Activated CD4-positive, alpha-beta T cell treated with anti-CD3 and anti-CD28 coated beads for 24 hours (primary cell): ENCODE data around the gene HAGHL.
A peak's percentile ranks its signal among the peaks of the same experiment; 100 is the strongest.

Source experiments
- DNase-seq, 2 donors: peaks; one replicate each; pipeline ENCODE4 v3.0.0-alpha.2; 2020; ENCODE audit warnings: low read depth in 2 of 2

The HAGHL gene, protein sequence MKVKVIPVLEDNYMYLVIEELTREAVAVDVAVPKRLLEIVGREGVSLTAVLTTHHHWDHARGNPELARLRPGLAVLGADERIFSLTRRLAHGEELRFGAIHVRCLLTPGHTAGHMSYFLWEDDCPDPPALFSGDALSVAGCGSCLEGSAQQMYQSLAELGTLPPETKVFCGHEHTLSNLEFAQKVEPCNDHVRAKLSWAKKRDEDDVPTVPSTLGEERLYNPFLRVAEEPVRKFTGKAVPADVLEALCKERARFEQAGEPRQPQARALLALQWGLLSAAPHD

DNA sequence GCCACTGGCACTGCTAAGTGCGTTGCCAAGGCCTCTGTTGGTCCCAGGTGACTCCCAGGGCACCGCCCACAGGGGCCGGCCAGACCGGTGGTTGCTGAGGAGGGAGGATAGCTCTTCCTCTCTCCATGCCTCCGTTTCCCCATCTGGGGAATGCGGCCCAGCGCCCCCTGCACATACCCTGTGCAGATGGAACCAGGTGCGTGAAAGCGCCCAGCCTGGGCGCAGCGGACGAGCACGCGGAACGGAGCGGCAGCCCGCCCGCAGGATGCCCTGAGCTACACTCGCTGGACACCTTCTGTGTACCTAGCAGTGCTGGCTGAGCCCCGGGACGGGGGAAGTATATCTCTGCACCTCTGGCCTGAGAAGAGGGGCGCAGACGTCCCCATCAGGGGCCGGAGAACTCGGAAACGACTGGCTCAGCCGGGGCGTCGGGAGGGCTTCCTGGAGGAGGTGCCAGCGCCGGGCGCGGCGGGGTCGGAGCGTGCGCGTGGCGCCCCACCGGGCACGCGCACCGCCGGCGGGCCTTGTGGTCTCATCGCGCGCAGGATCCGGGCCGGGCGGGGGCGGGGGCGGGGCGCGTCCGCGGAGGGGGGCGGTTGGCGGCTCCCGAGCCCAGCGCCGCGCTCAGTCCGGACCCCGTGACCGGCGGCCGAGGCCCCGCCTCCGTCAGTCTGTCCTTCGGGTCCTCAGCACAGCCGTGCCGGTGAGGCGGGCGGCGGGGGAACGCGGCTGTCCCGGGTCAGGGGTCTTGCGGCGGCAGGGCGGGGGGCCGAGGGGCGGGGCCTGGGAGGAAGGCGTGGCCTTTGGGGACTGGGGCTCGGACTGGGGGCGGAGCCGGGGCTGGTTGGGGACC lies at the start of gene HAGHL, which contains the start of gene CCDC78:
Gene HAGHL (plus strand): TSS at position 669 of the 853 bp plus-strand sequence. CDS start 404 bp downstream, outside the sequence.
Gene CCDC78 (minus strand): TSS at position 6 of the 853 bp plus-strand sequence. CDS start 76 bp downstream, outside the sequence.
- peak in 1 of 2 donors; percentile 50 for DNase-seq

DNA sequence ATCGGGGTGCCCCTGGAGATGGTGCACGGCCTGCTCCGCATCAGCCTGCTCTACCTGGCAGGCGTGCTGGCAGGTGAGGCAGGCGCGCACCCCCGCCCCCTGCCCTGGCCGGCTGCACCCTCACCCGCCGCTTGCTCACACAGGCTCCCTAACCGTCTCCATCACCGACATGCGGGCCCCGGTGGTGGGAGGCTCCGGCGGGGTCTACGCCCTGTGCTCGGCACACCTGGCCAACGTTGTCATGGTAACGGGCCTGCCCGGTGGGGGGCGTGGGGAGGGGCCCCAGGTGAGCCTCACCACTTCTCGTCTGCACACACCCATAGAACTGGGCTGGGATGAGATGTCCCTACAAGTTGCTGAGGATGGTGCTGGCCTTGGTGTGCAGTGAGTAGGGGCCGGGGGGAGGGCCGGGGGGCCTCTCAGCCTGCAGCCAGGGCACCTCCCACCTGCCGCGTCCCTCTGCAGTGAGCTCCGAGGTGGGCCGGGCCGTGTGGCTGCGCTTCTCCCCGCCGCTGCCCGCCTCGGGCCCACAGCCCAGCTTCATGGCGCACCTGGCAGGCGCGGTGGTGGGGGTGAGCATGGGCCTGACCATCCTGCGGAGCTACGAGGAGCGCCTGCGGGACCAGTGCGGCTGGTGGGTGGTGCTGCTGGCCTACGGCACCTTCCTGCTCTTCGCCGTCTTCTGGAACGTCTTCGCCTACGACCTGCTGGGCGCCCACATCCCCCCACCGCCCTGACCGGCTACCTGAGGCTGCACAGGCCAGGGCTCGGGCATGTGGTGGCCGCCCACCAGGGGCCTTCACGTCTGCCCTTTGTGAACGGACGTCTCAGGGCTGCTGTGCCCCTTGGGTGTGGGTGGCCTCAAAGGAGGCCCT lies 49.4 kb upstream of the HAGHL start:
- no peak for DNase-seq

DNA sequence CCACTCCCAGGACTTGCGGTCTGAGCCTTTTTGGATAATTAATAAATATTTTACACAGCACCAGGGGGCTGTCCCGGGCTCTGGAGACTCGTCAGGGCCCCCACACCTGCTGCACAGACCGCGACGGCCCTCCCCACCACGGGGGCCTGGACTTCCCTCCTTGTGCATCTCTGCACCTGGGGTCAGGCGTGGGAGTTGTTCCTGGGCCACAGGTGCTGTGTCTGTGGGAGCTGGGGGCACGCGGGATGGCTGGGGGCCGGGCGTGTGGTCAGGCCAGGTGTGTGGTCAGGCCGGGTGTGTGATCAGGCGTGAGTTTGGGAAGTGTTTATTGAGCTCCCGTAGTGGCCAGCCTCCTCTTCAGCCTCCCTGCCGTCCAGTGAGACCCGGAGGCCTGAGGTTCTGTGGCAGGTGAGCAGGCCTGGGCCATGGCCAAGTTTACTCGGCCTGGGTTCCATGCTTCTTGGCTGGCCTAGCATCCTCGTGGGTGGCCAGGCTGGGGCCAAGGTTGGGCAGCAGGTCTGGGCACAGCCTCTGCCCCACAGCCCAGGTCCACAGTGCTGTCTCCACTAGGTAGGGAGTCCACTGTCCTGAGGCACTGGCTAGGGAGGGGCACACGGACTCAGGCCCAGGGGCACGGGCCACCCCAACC lies 48.6 kb upstream of the HAGHL start:
- DNase-seq, result no peak

DNA sequence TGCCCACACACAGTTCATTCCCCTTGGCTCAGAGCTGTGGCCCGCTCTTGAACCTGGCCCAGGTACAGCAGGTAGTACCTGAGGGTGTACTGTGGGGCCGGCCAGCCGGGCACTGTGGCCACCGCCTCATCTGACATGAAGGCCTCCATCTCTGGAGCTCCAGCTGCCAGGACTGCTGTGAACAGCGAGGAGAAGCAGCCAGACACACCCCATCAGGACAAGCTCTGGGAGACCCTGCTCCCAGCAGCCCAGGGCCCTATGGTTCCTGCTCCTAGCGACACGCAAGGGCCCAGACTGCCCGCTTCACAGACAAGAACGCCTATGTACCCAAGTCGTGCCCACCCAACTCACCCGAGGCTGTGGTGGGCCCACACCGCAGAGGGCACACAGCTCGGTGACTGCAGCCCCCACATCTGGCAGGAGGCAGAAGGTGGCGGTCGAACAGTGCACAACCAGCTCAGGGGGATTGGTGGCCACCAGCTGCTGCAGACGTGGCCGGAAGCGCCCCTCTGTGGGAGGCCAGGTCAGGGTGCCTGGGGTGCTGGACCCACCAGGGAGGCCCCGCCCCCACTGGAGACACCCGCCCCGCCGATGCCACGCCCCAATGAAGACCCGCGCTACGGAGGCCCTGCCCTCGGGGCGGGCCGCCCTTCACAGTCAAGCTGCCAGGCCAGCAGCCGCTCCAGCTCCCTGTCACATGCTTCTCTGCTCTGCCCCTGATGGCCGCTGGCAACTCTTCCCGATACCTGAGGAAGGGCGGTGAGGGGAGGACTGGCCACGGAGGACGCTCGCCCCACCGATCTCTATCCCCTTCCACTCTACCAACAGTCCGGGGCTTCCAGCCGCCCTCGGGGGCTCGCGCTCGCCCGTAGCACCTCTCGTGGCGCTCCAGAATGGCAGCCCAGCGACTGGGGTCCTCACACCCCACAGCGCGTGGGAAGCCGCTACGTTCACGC lies 47.8 kb upstream of the HAGHL start:
- DNase-seq, result peak in 1 of 2 donors; percentile 24

DNA sequence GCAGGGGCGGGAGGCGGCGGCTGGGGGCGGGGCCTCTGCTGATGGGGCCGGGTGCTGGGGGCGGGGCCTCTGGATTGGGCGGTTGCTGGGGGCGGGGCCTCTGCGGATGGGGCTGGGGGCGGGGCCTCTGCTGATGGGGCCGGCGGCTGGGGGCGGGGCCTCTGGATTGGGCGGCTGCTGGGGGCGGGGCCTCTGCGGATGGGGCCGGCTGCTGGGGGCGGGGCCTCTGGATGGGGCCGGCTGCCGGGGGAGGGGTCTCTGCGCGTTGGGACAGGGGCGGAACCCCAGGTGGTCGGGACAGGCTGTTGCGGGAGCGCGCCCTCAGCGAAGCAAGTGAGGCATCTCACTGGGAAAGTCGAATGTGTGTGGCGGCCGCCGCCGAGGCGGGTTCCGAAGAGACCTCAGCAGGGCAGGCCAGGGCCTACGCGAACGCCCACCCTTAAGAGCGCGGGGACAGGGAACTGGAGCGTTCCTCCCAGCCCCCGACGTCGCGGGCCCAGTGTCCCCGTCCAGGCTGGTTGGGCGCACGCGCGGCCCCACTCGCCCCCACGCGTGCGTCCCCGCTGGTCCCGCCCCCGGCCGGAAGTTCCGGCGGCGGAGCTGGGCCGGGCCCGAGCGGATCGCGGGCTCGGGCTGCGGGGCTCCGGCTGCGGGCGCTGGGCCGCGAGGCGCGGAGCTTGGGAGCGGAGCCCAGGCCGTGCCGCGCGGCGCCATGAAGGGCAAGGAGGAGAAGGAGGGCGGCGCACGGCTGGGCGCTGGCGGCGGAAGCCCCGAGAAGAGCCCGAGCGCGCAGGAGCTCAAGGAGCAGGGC lies 46.9 kb upstream of the HAGHL start, which contains the start of gene STUB1:
Gene STUB1 (plus strand): TSS at position 597 of the 811 bp plus-strand sequence. CDS start 116 bp downstream, at position 713.
- peak; percentile 83 to 91 for DNase-seq

DNA sequence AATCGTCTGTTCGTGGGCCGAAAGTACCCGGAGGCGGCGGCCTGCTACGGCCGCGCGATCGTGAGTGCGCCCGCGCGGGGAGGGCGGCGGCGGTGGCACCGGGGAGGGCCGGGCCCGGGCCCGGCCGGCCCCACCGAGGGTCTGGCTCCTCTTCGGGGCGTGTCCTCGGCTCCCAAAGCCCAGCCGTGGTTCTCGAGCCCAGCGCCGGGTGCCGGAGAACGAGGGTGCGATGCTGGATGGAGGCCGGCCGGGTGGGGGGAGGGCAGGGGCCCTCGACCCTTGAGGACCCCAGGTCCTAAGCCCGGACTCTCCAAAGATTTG lies 46.3 kb upstream of the HAGHL start:
- no peak for DNase-seq

DNA sequence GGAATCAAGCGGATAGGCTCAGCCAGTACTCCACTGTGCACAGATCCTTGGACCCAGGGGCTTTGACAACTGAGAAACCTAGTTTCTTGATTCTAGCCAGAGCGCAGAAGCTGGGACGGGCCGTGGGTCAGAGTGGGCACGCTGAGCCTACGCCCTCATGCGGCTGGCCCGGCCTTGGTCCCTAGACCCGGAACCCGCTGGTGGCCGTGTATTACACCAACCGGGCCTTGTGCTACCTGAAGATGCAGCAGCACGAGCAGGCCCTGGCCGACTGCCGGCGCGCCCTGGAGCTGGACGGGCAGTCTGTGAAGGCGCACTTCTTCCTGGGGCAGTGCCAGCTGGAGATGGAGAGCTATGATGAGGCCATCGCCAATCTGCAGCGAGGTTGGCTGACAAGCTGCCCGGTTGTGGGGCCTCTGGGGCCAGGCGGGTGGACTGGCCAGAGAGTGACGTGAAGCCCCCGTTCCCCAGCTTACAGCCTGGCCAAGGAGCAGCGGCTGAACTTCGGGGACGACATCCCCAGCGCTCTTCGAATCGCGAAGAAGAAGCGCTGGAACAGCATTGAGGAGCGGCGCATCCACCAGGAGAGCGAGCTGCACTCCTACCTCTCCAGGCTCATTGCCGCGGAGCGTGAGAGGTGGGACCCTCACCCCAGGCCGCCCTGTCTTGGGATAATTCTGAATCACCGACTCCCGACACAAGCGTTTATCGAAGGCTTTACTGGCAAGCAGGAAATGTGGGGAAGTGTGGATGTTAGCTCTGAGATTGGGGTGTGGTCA lies 45.8 kb upstream of the HAGHL start:
- DNase-seq, result no peak

DNA sequence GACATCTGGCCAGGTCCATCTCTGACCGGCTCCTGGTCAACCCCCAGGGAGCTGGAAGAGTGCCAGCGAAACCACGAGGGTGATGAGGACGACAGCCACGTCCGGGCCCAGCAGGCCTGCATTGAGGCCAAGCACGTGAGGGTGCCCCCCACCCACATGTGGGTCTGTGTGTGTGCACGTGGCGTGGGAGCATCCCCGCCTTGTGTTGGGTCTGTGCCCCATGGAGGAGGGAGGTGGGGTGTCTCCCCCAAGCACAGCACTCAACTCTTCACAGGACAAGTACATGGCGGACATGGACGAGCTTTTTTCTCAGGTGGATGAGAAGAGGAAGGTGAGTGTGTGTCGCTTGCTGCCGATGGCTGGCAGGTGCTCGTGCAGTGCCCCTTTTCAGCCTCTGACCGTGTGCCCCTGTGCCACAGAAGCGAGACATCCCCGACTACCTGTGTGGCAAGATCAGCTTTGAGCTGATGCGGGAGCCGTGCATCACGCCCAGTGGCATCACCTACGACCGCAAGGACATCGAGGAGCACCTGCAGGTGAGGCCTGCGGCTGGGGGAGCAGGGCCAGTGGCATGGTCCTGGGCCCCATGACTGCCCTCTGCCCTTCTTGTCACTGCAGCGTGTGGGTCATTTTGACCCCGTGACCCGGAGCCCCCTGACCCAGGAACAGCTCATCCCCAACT lies 45.0 kb upstream of the HAGHL start:
- DNase-seq, result no peak

DNA sequence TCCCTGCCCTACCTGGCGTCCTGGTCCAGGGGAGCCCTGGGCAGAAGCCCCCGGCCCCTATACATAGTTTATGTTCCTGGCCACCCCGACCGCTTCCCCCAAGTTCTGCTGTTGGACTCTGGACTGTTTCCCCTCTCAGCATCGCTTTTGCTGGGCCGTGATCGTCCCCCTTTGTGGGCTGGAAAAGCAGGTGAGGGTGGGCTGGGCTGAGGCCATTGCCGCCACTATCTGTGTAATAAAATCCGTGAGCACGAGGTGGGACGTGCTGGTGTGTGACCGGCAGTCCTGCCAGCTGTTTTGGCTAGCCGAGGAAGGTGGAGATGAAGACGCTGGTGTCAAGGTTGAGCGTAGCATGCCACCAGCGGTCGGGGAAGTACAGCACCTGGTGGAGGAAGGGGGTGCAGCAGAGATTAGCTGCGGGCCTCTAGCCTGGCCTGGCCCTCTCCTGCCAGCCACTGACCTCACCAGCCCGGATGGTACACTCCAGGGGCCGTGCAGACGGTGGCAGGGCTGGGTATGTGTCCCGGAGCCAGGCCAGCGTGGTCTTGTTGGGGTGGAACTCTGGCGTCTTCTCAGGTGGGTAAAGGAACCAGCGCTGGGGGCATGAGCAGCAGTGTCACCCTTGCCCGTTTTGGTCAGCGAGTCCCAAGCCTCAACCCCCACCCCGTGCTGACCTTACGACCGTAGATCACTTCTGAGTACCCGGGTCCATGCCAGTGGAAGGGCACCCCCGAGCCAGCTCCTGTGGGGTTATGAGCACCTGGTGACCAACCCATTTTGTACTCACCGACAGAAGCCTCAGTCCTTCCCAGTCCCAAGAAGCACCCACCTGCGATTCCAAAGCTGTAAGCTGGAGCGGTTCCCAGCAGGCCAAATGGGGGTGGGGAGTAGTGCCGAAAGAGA lies 44.2 kb upstream of the HAGHL start:
- DNase-seq, result no peak

DNA sequence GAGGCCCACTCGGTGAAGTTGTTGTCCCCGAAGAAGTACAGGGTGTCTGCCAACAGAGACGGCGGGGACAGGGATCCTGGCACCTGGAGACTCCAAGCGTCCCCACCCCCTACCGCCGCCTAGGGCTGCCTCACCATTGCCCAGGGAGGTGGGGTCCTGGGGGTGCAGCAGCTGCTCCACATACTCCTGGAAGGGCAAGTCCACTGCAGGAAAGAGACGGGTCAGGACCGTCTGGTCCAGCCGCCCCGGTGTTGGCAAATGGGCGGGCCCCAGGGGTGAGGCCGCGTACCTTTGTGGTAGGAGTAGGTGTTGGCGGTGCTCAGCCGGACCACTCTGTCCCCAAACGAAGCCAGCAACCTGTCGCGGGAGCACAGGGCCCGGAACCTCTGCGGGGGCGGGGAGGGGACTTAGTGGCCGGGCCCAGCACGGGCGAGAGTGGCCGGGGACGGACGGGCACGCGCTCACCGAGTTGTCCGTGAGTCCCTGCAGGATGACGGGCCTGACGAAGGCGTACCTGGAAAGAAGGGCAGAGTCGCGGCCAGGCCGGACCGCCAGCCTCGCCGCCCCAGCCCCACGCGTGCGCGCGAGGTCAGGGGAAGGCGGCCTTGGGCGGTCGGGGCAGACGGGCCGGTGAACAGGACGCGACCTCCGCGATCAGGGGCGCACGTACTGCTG lies 43.4 kb upstream of the HAGHL start:
- DNase-seq, result no peak

DNA sequence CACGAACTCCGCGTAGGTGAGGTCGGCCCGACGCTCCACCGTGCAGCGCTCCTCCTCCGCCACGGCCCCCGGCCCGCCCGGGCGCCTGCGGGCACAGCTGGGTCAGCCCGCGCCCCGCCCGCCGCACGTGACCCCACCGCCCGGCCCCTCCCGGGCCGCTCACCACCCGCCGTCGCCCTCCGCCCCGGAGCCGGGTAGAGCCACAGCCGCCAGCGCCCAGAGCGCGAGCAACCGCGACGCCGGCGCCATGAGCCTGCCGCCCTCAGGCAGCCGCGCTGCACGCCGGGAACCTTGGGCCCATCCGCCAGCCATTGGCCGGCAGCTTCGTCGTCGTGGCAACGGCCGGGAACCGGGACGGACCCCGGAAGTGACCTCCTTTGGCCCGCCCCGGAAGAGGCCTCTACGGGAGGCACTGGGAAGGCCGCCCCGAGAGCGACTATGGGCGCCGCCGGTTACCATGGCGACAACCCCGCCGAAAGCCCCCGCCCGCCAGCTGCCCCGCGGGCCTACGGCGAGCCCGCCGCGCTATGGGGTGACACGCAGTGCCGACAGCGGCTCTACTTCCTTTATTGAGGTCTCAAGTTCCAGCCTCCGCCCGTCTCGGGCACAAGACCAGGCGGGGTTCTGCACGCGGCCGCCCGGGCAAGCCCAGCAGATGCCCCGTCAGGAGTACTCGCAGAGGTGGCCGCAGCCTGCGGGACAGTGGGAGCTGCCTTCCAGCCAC lies 42.7 kb upstream of the HAGHL start, which contains the start of gene JMJD8:
Gene JMJD8 (minus strand): TSS at position 264 of the 724 bp plus-strand sequence. CDS start 15 bp downstream, at position 249.
- DNase-seq, result peak; percentile 94 to 95

DNA sequence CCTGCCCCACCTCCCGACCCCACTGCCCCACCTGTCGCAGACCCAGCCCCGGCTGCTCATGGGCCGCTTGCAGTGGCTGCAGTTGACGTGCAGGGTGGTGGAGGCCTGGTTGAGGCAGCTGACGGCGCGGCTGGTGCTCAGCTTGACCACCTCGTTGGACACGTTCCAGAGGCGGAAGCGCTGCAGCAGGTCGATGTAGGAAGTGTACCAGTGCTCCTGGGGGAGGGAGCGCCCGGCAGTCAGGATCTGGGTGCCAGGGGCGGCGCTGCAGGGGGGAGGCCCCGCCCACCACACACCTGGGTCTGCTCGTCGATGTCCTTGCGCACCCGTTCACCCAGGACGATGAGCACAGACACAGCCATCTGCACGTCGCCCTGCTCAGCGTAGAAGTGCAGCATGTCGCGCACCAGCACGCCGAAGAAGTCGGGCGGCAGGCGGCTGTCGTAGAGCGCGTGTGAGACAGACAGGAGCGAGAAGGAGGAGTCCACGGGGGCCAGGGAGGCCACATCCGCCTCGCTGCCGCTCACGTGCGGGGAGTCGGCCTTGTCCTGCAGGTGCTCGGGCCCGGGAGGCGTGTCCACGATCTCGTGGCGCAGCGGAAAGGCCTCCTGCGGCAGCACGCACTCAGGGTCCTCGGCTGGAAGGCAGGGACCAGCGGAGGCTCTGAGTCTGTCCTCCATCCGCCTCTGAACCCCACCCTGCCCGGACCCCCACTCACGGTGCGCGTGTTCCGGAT lies 41.8 kb upstream of the HAGHL start:
- no peak for DNase-seq

DNA sequence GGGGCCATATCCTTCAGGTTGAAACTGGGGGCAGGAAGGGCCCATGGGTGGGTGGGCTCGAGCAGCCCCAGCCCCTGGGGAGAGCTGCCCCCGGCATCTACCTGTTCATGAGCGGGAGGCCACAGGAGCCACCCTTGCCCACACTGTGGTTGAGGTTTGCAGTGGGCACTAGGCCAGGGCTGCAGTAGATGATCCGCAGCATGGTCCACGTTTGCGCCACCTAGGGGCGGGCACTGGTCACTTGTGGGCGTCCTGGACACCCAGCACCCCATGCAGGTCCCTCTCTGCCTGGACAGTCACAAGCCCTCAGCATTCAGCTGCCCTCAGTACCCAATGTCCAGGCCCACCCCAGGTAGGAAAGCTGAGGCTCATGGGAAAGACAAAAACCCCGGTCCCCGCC lies 40.9 kb upstream of the HAGHL start:
- no peak for DNase-seq

DNA sequence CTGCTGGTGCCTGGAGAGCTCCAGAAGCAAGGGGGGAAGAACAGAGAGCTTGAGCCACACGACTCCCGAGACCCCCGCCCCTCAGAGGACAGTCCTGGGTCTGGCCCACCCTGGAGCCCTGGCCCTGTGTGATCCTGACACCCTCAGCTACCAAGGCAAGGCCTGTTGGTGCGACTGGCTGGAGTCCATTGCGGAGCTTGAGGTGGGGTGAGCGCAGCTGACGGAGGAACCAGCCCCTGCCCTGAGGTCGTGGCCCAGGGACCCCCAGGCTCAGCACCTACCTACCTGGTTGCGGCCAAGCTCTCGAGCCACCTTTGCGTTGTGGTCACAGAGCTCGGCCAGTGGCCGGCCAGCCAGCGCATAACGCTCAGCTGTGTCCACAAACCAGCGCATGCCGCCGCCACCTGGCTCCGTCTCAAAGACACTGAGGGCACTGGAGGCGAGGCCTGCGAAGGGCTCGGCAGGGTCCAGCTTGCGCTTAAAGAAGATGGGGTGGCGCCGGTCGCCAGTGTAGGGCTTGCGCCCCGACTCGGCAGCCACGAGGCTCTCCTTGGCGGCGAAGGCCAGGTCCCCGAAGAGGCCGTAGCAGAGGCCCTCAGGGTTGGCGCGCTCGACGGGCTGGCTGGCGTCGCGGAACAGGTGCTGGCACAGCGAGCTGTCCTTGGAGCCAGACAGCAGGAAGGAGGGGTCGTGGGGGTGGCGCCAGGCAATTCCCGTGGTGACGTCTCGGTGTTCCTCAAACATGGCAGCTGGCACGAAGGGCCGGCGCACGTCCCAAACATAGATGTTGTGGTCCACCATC lies 40.2 kb upstream of the HAGHL start:
- no peak for DNase-seq
